Hepatocyte (in vitro differentiated cells): ENCODE data around the gene LRIG3. TPM values are rescaled to one million over a fixed set of nuclear protein-coding genes. Genes with fewer than 3 reads are reported as not detected.
"Not testable (repeated sequence)": the region's sequence is repeated elsewhere in the genome, so short reads cannot be mapped to it uniquely, and the experiment has no call there.

Source experiments
- DNase-seq: peaks from one replicate; pipeline ENCODE4 v3.0.0-alpha.2; 2016; ENCODE audit warnings: low spot score
- H2AFZ ChIP-seq: fragments of 200-600 bp; sonication (generic); 2 replicates; pipeline ENCODE4 v1.6.0; 2016; ENCODE audit warnings: antibody characterized with exemption, mild to moderate bottlenecking
- H3K27ac ChIP-seq: fragments of 200-600 bp; sonication (generic); 2 replicates; pipeline ENCODE4 v1.5.1; 2016; ENCODE audit warnings: mild to moderate bottlenecking
- H3K27me3 ChIP-seq: fragments of 200-600 bp; sonication (generic); 2 replicates; pipeline ENCODE4 v1.6.1; 2016
- H3K36me3 ChIP-seq: fragments of 200-600 bp; sonication (generic); replicated peaks from 2 replicates; pipeline ENCODE4 v1.5.1; 2016; ENCODE audit warnings: low read depth; ENCODE audit not compliant: insufficient read depth
- H3K4me1 ChIP-seq: fragments of 200-600 bp; sonication (generic); 2 replicates; pipeline ENCODE4 v1.5.1; 2016; ENCODE audit warnings: mild to moderate bottlenecking, moderate library complexity; ENCODE audit not compliant: insufficient read depth
- H3K4me2 ChIP-seq: fragments of 200-600 bp; sonication (generic); 2 replicates; pipeline ENCODE4 v1.6.0; 2016
- H3K4me3 ChIP-seq: fragments of 200-600 bp; sonication (generic); 2 replicates; pipeline ENCODE4 v1.5.1; 2016; ENCODE audit warnings: mild to moderate bottlenecking
- H3K79me2 ChIP-seq: fragments of 200-600 bp; sonication (generic); 2 replicates; pipeline ENCODE4 v1.6.0; 2017; ENCODE audit warnings: mild to moderate bottlenecking
- H3K9me2 ChIP-seq: fragments of 200-600 bp; sonication (generic); replicated peaks from 2 replicates; pipeline ENCODE4 v1.6.0; 2017; ENCODE audit warnings: mild to moderate bottlenecking; ENCODE audit not compliant: insufficient read depth
- H3K9me3 ChIP-seq: fragments of 200-600 bp; sonication (generic); 2 replicates; pipeline ENCODE4 v1.5.1; 2016; ENCODE audit warnings: low read depth, mild to moderate bottlenecking
- H4K20me1 ChIP-seq: fragments of 200-600 bp; sonication (generic); 2 replicates; pipeline ENCODE4 v1.6.0; 2016; ENCODE audit warnings: mild to moderate bottlenecking; ENCODE audit not compliant: insufficient read depth, poor library complexity, severe bottlenecking
- CTCF ChIP-seq: fragments of 200-600 bp; sonication (generic); IDR thresholded peaks from 2 replicates; pipeline ENCODE4 v1.5.1; 2016; ENCODE audit warnings: antibody characterized with exemption, mild to moderate bottlenecking; ENCODE audit not compliant: poor library complexity
- EZH2 ChIP-seq: fragments of 200-600 bp; sonication (generic); IDR thresholded peaks from 2 replicates; pipeline ENCODE4 v1.6.1; 2016; ENCODE audit warnings: antibody characterized with exemption, mild to moderate bottlenecking, borderline replicate concordance
- EZH2phosphoT487 ChIP-seq: fragments of 200-600 bp; sonication (generic); IDR thresholded peaks from one replicate; pipeline ENCODE4 v1.6.1; 2018; ENCODE audit warnings: antibody characterized with exemption, mild to moderate bottlenecking, low read depth, moderate library complexity; ENCODE audit not compliant: unreplicated experiment, severe bottlenecking
- WGBS: methylation state at CpG from one replicate; pipeline ENCODE4 v1.1.6; 2016; ENCODE audit warnings: low lambda C conversion rate; ENCODE audit errors: missing lambda C conversion rate; 5-methylcytosine and 5-hydroxymethylcytosine counted together
- polyA plus RNA-seq: library from polyadenylated mRNA; unstranded; fragments of >200 nt; fragmentation: Nextera tagmentation; extraction: Ambion mirVana; gene quantifications from 2 replicates; pipeline ENCODE4 v1.2.1, GENCODE V29; 2016
- total RNA-seq: library from RNA; depleted of rRNA; stranded (reverse); fragments of >200 nt; gene quantifications from 2 replicates; pipeline ENCODE4 v1.2.3, GENCODE V29; 2014

LRIG3 gene
- total and polyA plus RNA-seq, 2 experiments from 2014 or later: 21.7 to 63.9 TPM

- DNase-seq: no peak
- TF ChIP-seq EZH2phosphoT487: no peak
- no peak for TF ChIP-seq EZH2
- TF ChIP-seq CTCF: no peak
- WGBS: 95% methylated on average over 3 of the region's 3 CpGs
- H3K4me2 ChIP-seq: no peak overlapping the region
- H3K4me3 ChIP-seq: no peak overlapping the region
- no peaks in the 10 kb centered on the region for H3K27me3 ChIP-seq
- no peak overlapping the region for H3K27ac ChIP-seq
- no peaks in the 10 kb centered on the region for H3K4me1 ChIP-seq
- H4K20me1 ChIP-seq: no peaks in the 10 kb centered on the region
- H3K9me2 ChIP-seq: no peaks in the 10 kb centered on the region
- H3K79me2 ChIP-seq: peaks cover 77% of the 10 kb centered on the region
- H3K36me3 ChIP-seq: peaks cover 2% of the 10 kb centered on the region
- no peaks in the 10 kb centered on the region for H3K9me3 ChIP-seq
- H2AFZ ChIP-seq: no peak overlapping the region
These were observed 13.4 kb downstream of the LRIG3 start for GRCh38 chr12:58906917-58907316.

- Histone ChIP-seq H3K4me2 (peak overlapping the region; percentile 25), H3K79me2 (peaks cover 77% of the 10 kb centered on the region), H3K27ac (no peak overlapping the region), H2AFZ (no peak overlapping the region), H3K9me2 (no peaks in the 10 kb centered on the region), H4K20me1 (no peaks in the 10 kb centered on the region), H3K27me3 (no peaks in the 10 kb centered on the region), H3K9me3 (no peaks in the 10 kb centered on the region), H3K4me3 (no peak overlapping the region), H3K36me3 (no peaks in the 10 kb centered on the region), H3K4me1 (no peaks in the 10 kb centered on the region)
- no peak for TF ChIP-seq CTCF
- no peak for TF ChIP-seq EZH2
- no peak for TF ChIP-seq EZH2phosphoT487
- WGBS: 71% methylated on average over 9 of the region's 9 CpGs
- no peak for DNase-seq
These were observed 14.9 kb downstream of the LRIG3 start for GRCh38 chr12:58905422-58905821.

- not testable (repeated sequence) for H3K27me3 ChIP-seq, H3K36me3 ChIP-seq, H3K4me3 ChIP-seq, H3K4me1 ChIP-seq, H3K9me2 ChIP-seq, DNase-seq, H3K27ac ChIP-seq, H4K20me1 ChIP-seq, H2AFZ ChIP-seq, H3K4me2 ChIP-seq, H3K9me3 ChIP-seq
- peaks cover 74% of the 10 kb centered on the region for H3K79me2 ChIP-seq
- 96% methylated on average over 1 of the region's 1 CpG for WGBS
These were observed 17.6 kb downstream of the LRIG3 start for GRCh38 chr12:58902726-58903125.

GRCh38 chr12:58901664-58902063 is 18.6 kb downstream of the LRIG3 start:
- peaks cover 75% of the 10 kb centered on the region for H3K79me2 ChIP-seq
- no peaks in the 10 kb centered on the region for H3K36me3 ChIP-seq
- WGBS: 82% methylated on average over 5 of the region's 5 CpGs
- TF ChIP-seq CTCF: no peak
- no peak overlapping the region for H3K4me3 ChIP-seq
- no peaks in the 10 kb centered on the region for H3K9me3 ChIP-seq
- no peaks in the 10 kb centered on the region for H3K27me3 ChIP-seq
- no peak overlapping the region for H3K4me2 ChIP-seq
- no peaks in the 10 kb centered on the region for H3K9me2 ChIP-seq
- H2AFZ ChIP-seq: no peak overlapping the region
- no peak for DNase-seq
- H3K27ac ChIP-seq: no peak overlapping the region
- H4K20me1 ChIP-seq: no peaks in the 10 kb centered on the region
- no peaks in the 10 kb centered on the region for H3K4me1 ChIP-seq
